Measurements from ENCODE around the gene FAM13A. TPM values are rescaled to one million over a fixed set of nuclear protein-coding genes. Genes with fewer than 3 reads are reported as not detected.

The FAM13A gene
- total and polyA plus RNA-seq, 2 experiments from 2014 or later: 5.3 to 6.6 TPM

DNA sequence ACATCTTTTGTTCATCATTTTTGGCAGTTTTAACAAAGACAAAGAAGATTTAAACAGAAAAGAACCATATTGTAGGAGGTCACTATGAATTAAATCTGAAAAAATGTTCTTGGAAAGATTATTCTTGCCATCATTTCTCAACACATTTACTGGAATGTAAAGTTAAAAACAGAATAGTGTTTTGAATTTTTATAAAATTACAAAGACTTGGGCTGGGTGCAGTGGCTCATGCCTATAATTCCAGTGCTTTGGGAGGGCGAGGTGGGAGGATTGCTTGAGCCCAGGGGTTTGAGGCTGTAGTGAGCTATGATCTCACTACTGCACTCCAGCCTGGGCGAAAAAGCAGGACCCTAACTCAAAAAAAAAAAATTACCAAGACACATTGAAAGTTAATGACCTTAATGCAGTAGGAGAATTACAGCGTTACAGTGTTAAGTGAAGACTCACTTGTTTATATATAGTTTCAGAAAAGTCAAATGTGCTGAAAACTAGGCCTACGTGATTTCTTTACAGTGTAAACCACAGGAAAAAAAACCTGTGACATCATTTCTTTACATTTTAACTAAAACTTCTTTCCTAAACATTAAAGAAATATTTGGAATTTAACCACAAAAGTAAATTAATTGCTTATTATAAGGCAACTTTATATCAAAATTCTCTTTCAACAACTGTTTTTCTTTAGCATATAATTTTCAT is 7.9 kb downstream of the FAM13A start:
- no peak overlapping the region for H3K9ac ChIP-seq
- H3K9me3 ChIP-seq (ENCODE audit: low read depth): no peaks in the 10 kb centered on the region
- no peaks in the 10 kb centered on the region; the same call in 1 of the 2 replicates for H3K9me2 ChIP-seq (ENCODE audit: insufficient read depth)
- H3F3A ChIP-seq (ENCODE audit: insufficient read depth): 0 out of 2 replicates have a peak, but pooled peaks cover 5% of the 10 kb centered on the region
- no peaks in the 10 kb centered on the region for H3K27me3 ChIP-seq (replicated peaks; ENCODE audit: insufficient read depth)
- no peaks in the 10 kb centered on the region for H3K36me3 ChIP-seq (ENCODE audit: low read depth)
- H3K79me2 ChIP-seq (ENCODE audit: insufficient read depth): peaks cover 55% of the 10 kb centered on the region
- peak; percentile 10 for DNase-seq
- no peak for TF ChIP-seq EZH2 (IDR thresholded peaks at IDR 0.05; ENCODE audit: insufficient read depth, poor library complexity, severe bottlenecking)
- no peak for TF ChIP-seq EZH2phosphoT487 (IDR thresholded peaks at IDR 0.05; ENCODE audit: insufficient read depth, low read depth)
- no peaks in the 10 kb centered on the region for H4K20me1 ChIP-seq (ENCODE audit: insufficient read depth)
- H3K27ac ChIP-seq: no peak overlapping the region
- no peak overlapping the region for H3K4me2 ChIP-seq (ENCODE audit: unreplicated experiment)
- no peak overlapping the region for H2AFZ ChIP-seq
- peaks cover 5% of the 10 kb centered on the region; the same call in 1 of the 2 replicates for H3K4me1 ChIP-seq (ENCODE audit: insufficient read depth)
- no peak overlapping the region for H3K4me3 ChIP-seq
- in situ Hi-C loops (cut with MboI): no loop called here
- 72 to 84% methylated on average over 4 of the region's 4 CpGs for WGBS, 2 experiments (ENCODE audit: low coverage in 1 of 2, low lambda C conversion rate in 2 of 2, missing lambda C conversion rate in 2 of 2)

GRCh38 chr4:89044147-89044900 is 12.7 kb downstream of the FAM13A start:
- Histone ChIP-seq H3F3A (ENCODE audit: insufficient read depth) (0 out of 2 replicates have a peak, but pooled peaks cover 5% of the 10 kb centered on the region), H3K9ac (no peak overlapping the region), H3K4me3 (no peak overlapping the region), H4K20me1 (ENCODE audit: insufficient read depth) (no peaks in the 10 kb centered on the region), H3K27ac (no peak overlapping the region), H3K27me3 (replicated peaks; ENCODE audit: insufficient read depth) (no peaks in the 10 kb centered on the region), H3K9me2 (ENCODE audit: insufficient read depth) (no peaks in the 10 kb centered on the region; the same call in 1 of the 2 replicates), H3K4me1 (ENCODE audit: insufficient read depth) (peaks cover 5% of the 10 kb centered on the region; the same call in 1 of the 2 replicates), H3K9me3 (ENCODE audit: low read depth) (no peaks in the 10 kb centered on the region), H2AFZ (no peak overlapping the region), H3K79me2 (ENCODE audit: insufficient read depth) (peaks cover 14% of the 10 kb centered on the region), H3K36me3 (ENCODE audit: low read depth) (no peaks in the 10 kb centered on the region), H3K4me2 (ENCODE audit: unreplicated experiment) (no peak overlapping the region)
- WGBS, 2 experiments (ENCODE audit: low coverage in 1 of 2, low lambda C conversion rate in 2 of 2, missing lambda C conversion rate in 2 of 2): 93 to 94% methylated on average over 7 of the region's 7 CpGs
- DNase-seq: no peak
- in situ Hi-C loops (cut with MboI): no loop called here
- TF ChIP-seq EZH2 (IDR thresholded peaks at IDR 0.05; ENCODE audit: insufficient read depth, poor library complexity, severe bottlenecking) (no peak), EZH2phosphoT487 (IDR thresholded peaks at IDR 0.05; ENCODE audit: insufficient read depth, low read depth) (no peak)

GRCh38 chr4:89042055-89042454 is 14.9 kb downstream of the FAM13A start:
- in situ Hi-C loops (cut with MboI): no loop called here

GRCh38 chr4:89039730-89040338 is 17.2 kb downstream of the FAM13A start:
- no peaks in the 10 kb centered on the region for H4K20me1 ChIP-seq (ENCODE audit: insufficient read depth)
- no peaks in the 10 kb centered on the region for H3K4me1 ChIP-seq (ENCODE audit: insufficient read depth)

More at GRCh38 chr4:89042055-89042454, 14.9 kb downstream of the FAM13A start:
- H3K36me3 ChIP-seq (ENCODE audit: low read depth): no peaks in the 10 kb centered on the region
- H3K9me3 ChIP-seq (ENCODE audit: low read depth): no peaks in the 10 kb centered on the region
- no peaks in the 10 kb centered on the region for H3F3A ChIP-seq (ENCODE audit: insufficient read depth)
- H3K4me3 ChIP-seq: no peak overlapping the region
- H3K9me2 ChIP-seq (ENCODE audit: insufficient read depth): no peaks in the 10 kb centered on the region
- 77 to 81% methylated on average over 3 of the region's 3 CpGs for WGBS, 2 experiments (ENCODE audit: low coverage in 1 of 2, low lambda C conversion rate in 2 of 2, missing lambda C conversion rate in 2 of 2)
- H2AFZ ChIP-seq: no peak overlapping the region
- H3K27ac ChIP-seq: no peak overlapping the region
- no peaks in the 10 kb centered on the region for H4K20me1 ChIP-seq (ENCODE audit: insufficient read depth)
- no peaks in the 10 kb centered on the region for H3K27me3 ChIP-seq (replicated peaks; ENCODE audit: insufficient read depth)
- H3K79me2 ChIP-seq (ENCODE audit: insufficient read depth): peaks cover 4% of the 10 kb centered on the region; the same call in 1 of the 2 replicates
- H3K9ac ChIP-seq: no peak overlapping the region
- TF ChIP-seq EZH2phosphoT487 (IDR thresholded peaks at IDR 0.05; ENCODE audit: insufficient read depth, low read depth) (no peak), EZH2 (IDR thresholded peaks at IDR 0.05; ENCODE audit: insufficient read depth, poor library complexity, severe bottlenecking) (no peak)
- no peak for DNase-seq
- no peaks in the 10 kb centered on the region for H3K4me1 ChIP-seq (ENCODE audit: insufficient read depth)
- H3K4me2 ChIP-seq (ENCODE audit: unreplicated experiment): no peak overlapping the region

More at GRCh38 chr4:89039730-89040338, 17.2 kb downstream of the FAM13A start:
- Histone ChIP-seq H3K9ac (no peak overlapping the region), H3K36me3 (ENCODE audit: low read depth) (no peaks in the 10 kb centered on the region), H3F3A (ENCODE audit: insufficient read depth) (no peaks in the 10 kb centered on the region), H3K79me2 (ENCODE audit: insufficient read depth) (peaks cover 4% of the 10 kb centered on the region; the same call in 1 of the 2 replicates), H3K9me2 (ENCODE audit: insufficient read depth) (no peaks in the 10 kb centered on the region), H2AFZ (no peak overlapping the region), H3K4me2 (ENCODE audit: unreplicated experiment) (no peak overlapping the region), H3K4me3 (no peak overlapping the region), H3K27ac (no peak overlapping the region), H3K27me3 (replicated peaks; ENCODE audit: insufficient read depth) (no peaks in the 10 kb centered on the region), H3K9me3 (ENCODE audit: low read depth) (no peaks in the 10 kb centered on the region)
- in situ Hi-C loops (cut with MboI): loop anchor here (10.0 kb wide), 1 partner anchor 335 kb away; no protein-coding TSS in a partner anchor
- TF ChIP-seq EZH2phosphoT487 (IDR thresholded peaks at IDR 0.05; ENCODE audit: insufficient read depth, low read depth): no peak
- no peak for TF ChIP-seq EZH2 (IDR thresholded peaks at IDR 0.05; ENCODE audit: insufficient read depth, poor library complexity, severe bottlenecking)
- WGBS, 2 experiments (ENCODE audit: low coverage in 1 of 2, low lambda C conversion rate in 2 of 2, missing lambda C conversion rate in 2 of 2): 87 to 89% methylated on average over 4 of the region's 4 CpGs
- DNase-seq: no peak
